Large intestine (tissue), 3 donors: Measurements from ENCODE around the gene CACNB3. TPM values are rescaled to one million over a fixed set of nuclear protein-coding genes. Genes with fewer than 3 reads are reported as not detected.
A peak's percentile ranks its signal among the peaks of the same experiment; 100 is the strongest.

Source experiments
- DNase-seq, 2 donors: peaks; one replicate each; pipeline versions ENCODE4 v3.0.0 to v3.0.0-alpha.2; 2013
- H3K27ac ChIP-seq: one replicate; pipeline ENCODE4 v1.5.1; 2013; ENCODE audit warnings: low read length
- H3K27me3 ChIP-seq: 2 replicates; pipeline ENCODE4 v1.6.1; 2013; ENCODE audit warnings: low read length; ENCODE audit not compliant: control insufficient read depth, insufficient read depth
- H3K36me3 ChIP-seq: 2 replicates; pipeline ENCODE4 v1.6.1; 2013; ENCODE audit warnings: low read length; ENCODE audit not compliant: control insufficient read depth, insufficient read depth
- H3K4me1 ChIP-seq: one replicate; pipeline ENCODE4 v1.6.1; 2013; ENCODE audit warnings: low read length; ENCODE audit not compliant: control insufficient read depth, insufficient read depth
- H3K4me3 ChIP-seq: one replicate; pipeline ENCODE4 v1.5.1; 2013; ENCODE audit warnings: low read length
- H3K9me3 ChIP-seq: one replicate; pipeline ENCODE4 v1.6.1; 2013; ENCODE audit warnings: mild to moderate bottlenecking, low read depth, low read length, moderate library complexity; ENCODE audit not compliant: control insufficient read depth
- WGBS: methylation state at CpG from one replicate; pipeline ENCODE4 v1.1.5; 2013; ENCODE audit warnings: low lambda C conversion rate; ENCODE audit not compliant: insufficient coverage; 5-methylcytosine and 5-hydroxymethylcytosine counted together
- polyA plus RNA-seq: library from polyadenylated mRNA; unstranded; fragments of 120-200 nt; gene quantifications from one replicate; pipeline ENCODE4 v1.2.1, GENCODE V29; 2013

CACNB3 gene
- polyA plus RNA-seq, 1 donor: 20.6 TPM

DNA sequence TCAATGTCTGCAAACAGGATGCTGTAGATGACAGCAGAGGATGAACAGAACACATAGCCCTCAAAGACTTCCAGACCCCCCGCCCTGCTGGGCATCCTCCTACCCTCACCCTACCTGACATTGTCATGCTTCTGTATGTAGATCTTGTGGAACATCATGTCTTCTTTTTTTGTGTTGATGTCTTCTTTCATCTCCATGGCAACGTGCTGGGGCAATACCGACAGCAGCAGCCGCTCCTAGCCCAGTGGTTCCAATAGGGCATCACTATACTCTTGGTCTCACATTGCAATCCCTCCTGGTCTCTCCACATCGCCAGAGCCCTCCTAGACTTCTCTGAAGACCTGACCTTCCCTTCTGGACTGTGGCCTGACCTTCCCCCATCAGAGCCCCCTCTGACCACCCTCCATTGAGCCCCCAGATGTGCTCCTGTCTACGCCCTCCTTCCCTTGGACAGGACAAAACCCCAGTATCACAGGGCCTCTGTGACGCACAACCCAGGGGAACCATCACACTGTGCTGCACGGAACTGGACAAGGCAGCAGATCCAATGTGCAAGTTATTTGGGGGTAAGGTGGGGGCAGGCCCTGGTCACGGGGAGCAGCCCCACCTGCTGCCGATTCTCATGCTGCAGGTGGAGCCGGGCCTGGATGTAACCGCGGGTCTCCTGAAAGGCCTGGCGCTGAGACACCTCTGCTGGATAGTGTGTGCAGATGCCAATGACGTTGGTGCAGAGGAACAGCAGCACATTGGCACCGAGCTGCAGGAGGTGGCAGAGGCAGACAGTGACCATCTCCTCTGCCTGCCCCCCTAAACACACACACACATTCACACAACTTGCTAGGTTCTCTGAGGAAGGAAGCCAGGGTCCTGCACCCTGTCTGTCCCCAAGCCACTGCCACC, 40.5 kb upstream of the CACNB3 start:
- 80% methylated on average over 1 of the region's 16 CpGs for WGBS
- H3K36me3 ChIP-seq: peaks cover 63% of the 10 kb centered on the region
- peaks cover 12% of the 10 kb centered on the region for H3K4me1 ChIP-seq
- no peak for DNase-seq
- H3K27me3 ChIP-seq: no peaks in the 10 kb centered on the region
- no peak overlapping the region for H3K4me3 ChIP-seq
- H3K27ac ChIP-seq: no peak overlapping the region
- peaks cover 3% of the 10 kb centered on the region for H3K9me3 ChIP-seq

GRCh38 chr12:48779869-48780268, 38.4 kb upstream of the CACNB3 start:
- peaks cover 47% of the 10 kb centered on the region for H3K36me3 ChIP-seq
- H3K27me3 ChIP-seq: no peaks in the 10 kb centered on the region
- WGBS: no CpG with 5 or more reads among the region's 3 CpGs
- H3K9me3 ChIP-seq: peaks cover 8% of the 10 kb centered on the region
- peaks cover 12% of the 10 kb centered on the region for H3K4me1 ChIP-seq
- no peak overlapping the region for H3K4me3 ChIP-seq
- H3K27ac ChIP-seq: no peak overlapping the region
- peak in 1 of 2 donors; percentile 22 for DNase-seq

- Histone ChIP-seq H3K36me3 (peaks cover 41% of the 10 kb centered on the region), H3K27me3 (no peaks in the 10 kb centered on the region), H3K4me1 (peaks cover 12% of the 10 kb centered on the region), H3K9me3 (peaks cover 8% of the 10 kb centered on the region), H3K27ac (no peak overlapping the region), H3K4me3 (no peak overlapping the region)
- no CpG with 5 or more reads among the region's 11 CpGs for WGBS
- no peak for DNase-seq
Measured at GRCh38 chr12:48780381-48781025, 37.8 kb upstream of the CACNB3 start.

DNA sequence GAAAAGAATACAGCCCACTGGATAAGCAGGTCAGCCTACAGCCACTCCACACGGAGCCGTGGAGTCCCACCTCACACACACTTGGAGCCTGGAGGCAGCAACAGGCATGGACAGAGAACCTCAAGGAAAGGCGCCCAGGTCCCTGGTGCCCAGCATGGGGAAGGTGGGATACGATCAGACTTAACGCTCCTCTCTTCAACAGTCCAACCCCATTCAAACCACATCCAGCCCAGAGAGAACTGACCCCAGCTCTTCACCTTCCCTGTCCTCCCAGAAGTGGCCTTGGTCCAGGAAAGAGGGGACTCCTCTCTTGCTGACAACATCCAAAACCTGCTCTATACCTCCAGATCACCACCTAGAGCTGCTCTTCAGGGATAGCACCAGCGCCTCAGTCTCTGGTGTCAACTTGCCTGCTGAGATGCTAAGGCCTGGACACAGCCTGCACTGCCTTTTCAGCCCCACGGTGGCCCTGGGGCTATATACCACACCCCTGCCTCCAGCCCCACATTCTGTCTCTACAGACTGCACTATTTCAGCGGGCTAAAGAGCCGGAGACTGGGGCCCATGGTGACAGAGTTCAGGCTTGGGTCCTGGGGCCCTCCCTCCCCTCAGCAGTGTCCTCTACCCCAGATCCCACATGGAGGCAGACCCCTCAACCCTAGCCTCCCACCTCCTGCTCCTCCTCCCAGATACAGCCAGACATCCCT, 36.4 kb upstream of the CACNB3 start:
- no peak overlapping the region for H3K4me3 ChIP-seq
- peaks cover 14% of the 10 kb centered on the region for H3K4me1 ChIP-seq
- H3K36me3 ChIP-seq: peaks cover 31% of the 10 kb centered on the region
- H3K9me3 ChIP-seq: peaks cover 8% of the 10 kb centered on the region
- WGBS: no CpG with 5 or more reads among the region's 9 CpGs
- no peak overlapping the region for H3K27ac ChIP-seq
- no peaks in the 10 kb centered on the region for H3K27me3 ChIP-seq
- no peak for DNase-seq

GRCh38 chr12:48782457-48783395, 35.6 kb upstream of the CACNB3 start:
- Histone ChIP-seq H3K36me3 (peaks cover 23% of the 10 kb centered on the region), H3K27me3 (no peaks in the 10 kb centered on the region), H3K9me3 (peaks cover 8% of the 10 kb centered on the region), H3K4me1 (peaks cover 19% of the 10 kb centered on the region), H3K4me3 (no peak overlapping the region), H3K27ac (no peak overlapping the region)
- no peak for DNase-seq
- no CpG with 5 or more reads among the region's 63 CpGs for WGBS

GRCh38 chr12:48783432-48783831, 34.9 kb upstream of the CACNB3 start:
- WGBS: no CpG with 5 or more reads among the region's 4 CpGs
- H3K4me3 ChIP-seq: no peak overlapping the region
- peaks cover 19% of the 10 kb centered on the region for H3K4me1 ChIP-seq
- H3K27ac ChIP-seq: no peak overlapping the region
- no peak for DNase-seq
- peaks cover 16% of the 10 kb centered on the region for H3K36me3 ChIP-seq
- peaks cover 8% of the 10 kb centered on the region for H3K9me3 ChIP-seq
- no peaks in the 10 kb centered on the region for H3K27me3 ChIP-seq

GRCh38 chr12:48786591-48787544, 31.4 kb upstream of the CACNB3 start:
- H3K4me1 ChIP-seq: peaks cover 16% of the 10 kb centered on the region
- H3K36me3 ChIP-seq: peaks cover 11% of the 10 kb centered on the region
- no CpG with 5 or more reads among the region's 7 CpGs for WGBS
- H3K4me3 ChIP-seq: peak overlapping the region; percentile 64
- H3K27me3 ChIP-seq: no peaks in the 10 kb centered on the region
- DNase-seq: no peak
- H3K27ac ChIP-seq: no peak overlapping the region
- H3K9me3 ChIP-seq: peaks cover 8% of the 10 kb centered on the region

- WGBS: no CpG with 5 or more reads among the region's 11 CpGs
Measured at GRCh38 chr12:48787791-48788523, 30.3 kb upstream of the CACNB3 start.

More at GRCh38 chr12:48787791-48788523, 30.3 kb upstream of the CACNB3 start:
- Histone ChIP-seq H3K4me1 (peaks cover 14% of the 10 kb centered on the region), H3K27me3 (no peaks in the 10 kb centered on the region), H3K9me3 (peaks cover 3% of the 10 kb centered on the region), H3K4me3 (peak overlapping the region; percentile 64), H3K36me3 (peaks cover 4% of the 10 kb centered on the region), H3K27ac (peak overlapping the region; percentile 17)
- no peak for DNase-seq
